Erythroblast (primary cell): ENCODE measurements around the gene KLHDC1.
"Not testable (repeated sequence)": the region's sequence is repeated elsewhere in the genome, so short reads cannot be mapped to it uniquely, and the experiment has no call there.

Experiments used
- DNase-seq, 2 experiments: peaks; one replicate each; lab custom pipeline; 2025; lab: John Stamatoyannopoulos, UW
- GATA1 ChIP-seq: IDR thresholded peaks from 2 replicates; pipeline ENCODE4 v1.6.1; 2011; ENCODE audit warnings: low read depth, mild to moderate bottlenecking, control low read depth, low read length, moderate library complexity
- POLR2A ChIP-seq: IDR thresholded peaks from 2 replicates; pipeline ENCODE4 v1.6.1; 2011; ENCODE audit warnings: mild to moderate bottlenecking, low read length

KLHDC1 gene, protein sequence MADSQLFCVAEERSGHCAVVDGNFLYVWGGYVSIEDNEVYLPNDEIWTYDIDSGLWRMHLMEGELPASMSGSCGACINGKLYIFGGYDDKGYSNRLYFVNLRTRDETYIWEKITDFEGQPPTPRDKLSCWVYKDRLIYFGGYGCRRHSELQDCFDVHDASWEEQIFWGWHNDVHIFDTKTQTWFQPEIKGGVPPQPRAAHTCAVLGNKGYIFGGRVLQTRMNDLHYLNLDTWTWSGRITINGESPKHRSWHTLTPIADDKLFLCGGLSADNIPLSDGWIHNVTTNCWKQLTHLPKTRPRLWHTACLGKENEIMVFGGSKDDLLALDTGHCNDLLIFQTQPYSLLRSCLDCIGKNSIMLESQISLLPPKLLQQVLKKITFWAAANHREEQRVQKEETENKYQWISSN

GRCh38 chr14:49692811-49693734 is at the start of gene KLHDC1:
KLHDC1 (plus strand) TSS chr14:49693120; CDS start chr14:49693195, 75 bp downstream.
- peak; percentile 76 to 78 for DNase-seq
- no peak for TF ChIP-seq GATA1
- peak; percentile 76 for TF ChIP-seq POLR2A

DNA sequence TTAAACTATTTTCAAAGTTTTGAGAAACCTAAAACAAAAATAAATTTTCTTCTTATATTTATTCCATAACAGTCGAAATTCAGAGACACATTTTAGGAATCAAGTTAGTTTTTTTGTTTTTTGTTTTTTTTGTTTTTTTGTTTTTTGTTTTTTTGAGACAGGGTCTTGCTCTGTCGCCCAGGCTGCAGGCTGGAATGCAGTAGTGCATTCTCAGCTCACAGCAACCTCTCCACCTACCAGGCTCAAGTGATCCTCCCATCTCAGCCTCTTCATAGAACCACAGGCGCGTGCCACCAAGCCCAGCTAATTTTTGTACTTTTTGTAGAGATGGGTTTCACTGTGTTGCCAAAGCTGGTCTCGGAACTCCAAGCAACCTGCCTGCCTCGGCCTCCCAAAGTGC is 39.4 kb upstream of the KLHDC1 start:
- no peak for DNase-seq
- TF ChIP-seq GATA1 (no peak), POLR2A (no peak)

DNA sequence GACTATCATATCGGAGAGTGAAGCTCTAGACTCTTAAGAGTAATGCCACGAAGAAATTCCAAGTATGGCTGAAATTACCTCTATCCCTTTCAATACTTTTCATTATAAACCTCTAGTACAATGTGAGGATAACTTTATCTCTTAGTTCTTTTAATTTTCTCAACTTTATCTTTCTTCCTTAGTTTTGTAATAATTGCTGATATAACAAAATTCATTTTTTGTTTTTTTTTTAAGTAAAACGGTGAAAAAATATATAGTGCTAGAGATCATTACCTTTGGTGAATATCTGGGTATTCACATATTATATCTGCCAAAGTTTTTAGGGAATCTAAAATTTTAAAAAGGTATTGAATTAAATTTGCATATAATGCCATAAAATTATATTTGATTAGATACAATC is 38.4 kb upstream of the KLHDC1 start:
- DNase-seq = no peak
- no peak for TF ChIP-seq GATA1
- TF ChIP-seq POLR2A = no peak

- not testable (repeated sequence) for DNase-seq
These were observed 35.4 kb upstream of the KLHDC1 start for GRCh38 chr14:49657500-49657899.

DNA sequence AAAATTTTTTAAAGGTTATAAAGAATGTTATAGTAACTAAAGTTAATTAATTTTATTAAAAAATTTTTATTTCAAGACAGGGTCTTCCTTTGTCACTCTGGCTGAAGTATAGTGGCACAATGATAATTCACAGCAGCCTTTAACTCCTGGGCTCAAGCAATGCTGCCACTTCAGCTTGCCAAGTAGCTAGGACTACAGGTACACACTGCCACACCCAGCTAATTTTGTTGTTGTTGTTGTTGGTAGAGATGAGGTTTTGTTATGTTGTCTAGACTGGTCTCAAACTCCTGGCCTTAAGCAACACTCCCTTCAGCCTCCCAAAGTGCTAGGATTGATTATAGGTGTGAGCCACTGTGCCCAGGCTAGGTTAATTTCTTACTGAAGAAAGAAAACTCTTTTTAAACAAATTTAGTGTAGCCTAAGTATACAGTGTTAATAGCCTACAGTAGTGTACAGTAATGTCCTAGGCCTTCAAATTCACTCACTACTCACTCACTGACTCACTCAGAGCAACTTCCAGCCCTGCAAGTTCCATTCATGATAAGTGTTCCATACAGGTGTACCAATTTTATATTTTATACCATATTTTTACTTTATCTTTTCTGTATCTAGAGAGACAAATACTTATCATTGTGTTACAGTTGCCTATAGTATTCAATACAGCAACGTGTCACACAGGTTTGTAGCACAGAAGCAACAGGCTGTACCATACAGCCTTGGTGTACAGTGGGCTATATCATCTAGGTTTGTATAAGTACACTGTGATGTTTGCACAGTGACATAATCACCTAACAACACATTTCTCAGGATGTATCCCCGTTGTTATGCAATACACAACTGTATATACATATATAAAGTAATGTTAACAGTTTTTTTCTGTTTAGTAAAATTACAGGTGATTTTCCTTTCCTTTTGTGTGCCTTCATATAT is 33.1 kb upstream of the KLHDC1 start:
- TF ChIP-seq POLR2A = no peak
- TF ChIP-seq GATA1 = no peak
- DNase-seq = no peak

GRCh38 chr14:49670475-49670874 is 22.4 kb upstream of the KLHDC1 start:
- no peak for DNase-seq
- TF ChIP-seq POLR2A = no peak
- TF ChIP-seq GATA1 = no peak

GRCh38 chr14:49673586-49673985 is 19.3 kb upstream of the KLHDC1 start:
- DNase-seq = no peak
- no peak for TF ChIP-seq POLR2A
- TF ChIP-seq GATA1 = no peak

GRCh38 chr14:49677643-49678042 is 15.3 kb upstream of the KLHDC1 start:
- TF ChIP-seq GATA1 = no peak
- no peak for TF ChIP-seq POLR2A
- peak in 1 of 2 experiments; percentile 14 for DNase-seq

- TF ChIP-seq POLR2A (no peak), GATA1 (no peak)
- DNase-seq = no peak
These were observed 13.6 kb upstream of the KLHDC1 start for GRCh38 chr14:49679271-49679670.

- peak; percentile 23 to 35 for DNase-seq
- no peak for TF ChIP-seq GATA1
- no peak for TF ChIP-seq POLR2A
These were observed 6.5 kb upstream of the KLHDC1 start for GRCh38 chr14:49686425-49686824.

GRCh38 chr14:49687942-49688700 is 4.8 kb upstream of the KLHDC1 start, which contains the start of gene POLE2:
POLE2 (minus strand) TSS chr14:49688214; CDS start chr14:49688203, 11 bp downstream.
- TF ChIP-seq GATA1 (no peak), POLR2A (peak; percentile 82)
- peak; percentile 89 to 90 for DNase-seq

- TF ChIP-seq POLR2A = no peak
- TF ChIP-seq GATA1 = no peak
- DNase-seq = no peak
These were observed 4.3 kb upstream of the KLHDC1 start for GRCh38 chr14:49688701-49689030.

DNA sequence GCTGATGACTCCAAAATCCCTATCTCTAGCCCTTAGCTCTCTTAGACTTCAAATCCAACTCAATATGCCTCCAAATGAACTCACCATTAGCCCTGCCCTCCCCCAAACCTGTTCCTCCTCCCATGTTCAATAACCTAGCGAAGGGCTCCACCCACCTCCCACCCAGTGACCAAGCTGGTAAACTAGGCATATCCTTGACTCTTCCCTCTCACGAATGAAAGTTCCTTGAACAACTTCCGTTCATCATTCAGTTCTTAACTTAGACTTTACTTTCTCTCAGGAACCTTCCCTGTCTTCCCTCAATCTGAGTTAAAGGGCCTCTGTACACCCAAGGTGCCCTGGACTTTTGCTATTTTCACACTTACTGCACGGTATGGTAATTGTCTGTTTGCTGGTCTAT is 1.9 kb upstream of the KLHDC1 start:
- TF ChIP-seq POLR2A (no peak), GATA1 (no peak)
- peak; percentile 20 to 32 for DNase-seq
